ENCODE data around the gene PSMA6.
A peak's percentile ranks its signal among the peaks of the same experiment; 100 is the strongest.

Gene PSMA6

GRCh38 chr14:35331605-35332516 is 39.7 kb downstream of the PSMA6 start:
- Histone ChIP-seq H3K36me3 (replicated peaks; ENCODE audit: insufficient read depth, low read length) (no peaks in the 10 kb centered on the region), H3K4me3 (ENCODE audit: low read length) (no peak overlapping the region), H3K27ac (ENCODE audit: low read length) (no peak overlapping the region), H3K9me2 (replicated peaks; ENCODE audit: insufficient read depth, low read length) (no peaks in the 10 kb centered on the region), H3K79me2 (ENCODE audit: low read length) (no peaks in the 10 kb centered on the region), H2AFZ (ENCODE audit: low read length) (no peak overlapping the region), H3K9me3 (replicated peaks; ENCODE audit: insufficient read depth, low read length) (no peaks in the 10 kb centered on the region), H3K27me3 (replicated peaks; ENCODE audit: insufficient read depth, low read length) (no peaks in the 10 kb centered on the region), H3K9ac (ENCODE audit: low read length) (no peak overlapping the region), H4K20me1 (ENCODE audit: insufficient read depth, low read length) (no peaks in the 10 kb centered on the region), H3F3A (ENCODE audit: insufficient read depth, low read length) (no peaks in the 10 kb centered on the region), H3K4me1 (ENCODE audit: low read length) (no peaks in the 10 kb centered on the region), H3K4me2 (ENCODE audit: low read depth, low read length) (no peak overlapping the region)
- TF ChIP-seq CTCF (IDR thresholded peaks at IDR 0.05; ENCODE audit: low read length): no peak
- TF ChIP-seq EZH2 (optimal IDR thresholded peaks at IDR 0.05; ENCODE audit: low read depth, low read length): no peak
- TF ChIP-seq EZH2phosphoT487 (IDR thresholded peaks at IDR 0.05; ENCODE audit: low read length): no peak
- DNase-seq: no peak

GRCh38 chr14:35332517-35333263 is 40.5 kb downstream of the PSMA6 start:
- no peak for TF ChIP-seq EZH2 (optimal IDR thresholded peaks at IDR 0.05; ENCODE audit: low read depth, low read length)
- TF ChIP-seq CTCF (IDR thresholded peaks at IDR 0.05; ENCODE audit: low read length): no peak
- no peak for TF ChIP-seq EZH2phosphoT487 (IDR thresholded peaks at IDR 0.05; ENCODE audit: low read length)
- H3K9me3 ChIP-seq (replicated peaks; ENCODE audit: insufficient read depth, low read length): no peaks in the 10 kb centered on the region
- H3K4me2 ChIP-seq (ENCODE audit: low read depth, low read length): no peak overlapping the region
- H2AFZ ChIP-seq (ENCODE audit: low read length): no peak overlapping the region; the same call in 1 of the 2 replicates
- DNase-seq: peak; percentile 14
- H3K4me3 ChIP-seq (ENCODE audit: low read length): no peak overlapping the region
- no peaks in the 10 kb centered on the region for H3K36me3 ChIP-seq (replicated peaks; ENCODE audit: insufficient read depth, low read length)
- H3K27ac ChIP-seq (ENCODE audit: low read length): no peak overlapping the region
- H3K9ac ChIP-seq (ENCODE audit: low read length): no peak overlapping the region
- no peaks in the 10 kb centered on the region for H3K9me2 ChIP-seq (replicated peaks; ENCODE audit: insufficient read depth, low read length)
- no peaks in the 10 kb centered on the region for H3F3A ChIP-seq (ENCODE audit: insufficient read depth, low read length)
- H3K27me3 ChIP-seq (replicated peaks; ENCODE audit: insufficient read depth, low read length): no peaks in the 10 kb centered on the region
- no peaks in the 10 kb centered on the region for H4K20me1 ChIP-seq (ENCODE audit: insufficient read depth, low read length)
- H3K4me1 ChIP-seq (ENCODE audit: low read length): no peaks in the 10 kb centered on the region
- H3K79me2 ChIP-seq (ENCODE audit: low read length): no peaks in the 10 kb centered on the region

GRCh38 chr14:35333264-35333730 is 41.1 kb downstream of the PSMA6 start:
- no peaks in the 10 kb centered on the region for H3K27me3 ChIP-seq (replicated peaks; ENCODE audit: insufficient read depth, low read length)
- no peak for DNase-seq
- H3K9ac ChIP-seq (ENCODE audit: low read length): no peak overlapping the region
- no peaks in the 10 kb centered on the region for H4K20me1 ChIP-seq (ENCODE audit: insufficient read depth, low read length)
- H3K4me1 ChIP-seq (ENCODE audit: low read length): no peaks in the 10 kb centered on the region
- no peak overlapping the region for H3K4me2 ChIP-seq (ENCODE audit: low read depth, low read length)
- H3K9me2 ChIP-seq (replicated peaks; ENCODE audit: insufficient read depth, low read length): no peaks in the 10 kb centered on the region
- H3K27ac ChIP-seq (ENCODE audit: low read length): no peak overlapping the region
- no peak overlapping the region; the same call in 1 of the 2 replicates for H2AFZ ChIP-seq (ENCODE audit: low read length)
- no peak for TF ChIP-seq EZH2 (optimal IDR thresholded peaks at IDR 0.05; ENCODE audit: low read depth, low read length)
- TF ChIP-seq CTCF (IDR thresholded peaks at IDR 0.05; ENCODE audit: low read length): no peak
- no peak for TF ChIP-seq EZH2phosphoT487 (IDR thresholded peaks at IDR 0.05; ENCODE audit: low read length)
- H3K79me2 ChIP-seq (ENCODE audit: low read length): no peaks in the 10 kb centered on the region
- H3K36me3 ChIP-seq (replicated peaks; ENCODE audit: insufficient read depth, low read length): no peaks in the 10 kb centered on the region
- no peak overlapping the region for H3K4me3 ChIP-seq (ENCODE audit: low read length)
- H3K9me3 ChIP-seq (replicated peaks; ENCODE audit: insufficient read depth, low read length): no peaks in the 10 kb centered on the region
- H3F3A ChIP-seq (ENCODE audit: insufficient read depth, low read length): no peaks in the 10 kb centered on the region

Data from MM.1S (cell line).